OCI-LY1 (cell line): ENCODE results near the gene BAIAP3.

Experiments used
- EZH2 ChIP-seq: fragments of 200-600 bp; sonication (generic), shearing (Covaris generic); IDR thresholded peaks from 2 replicates; pipeline ENCODE4 v1.8.0; 2017; ENCODE audit warnings: borderline replicate concordance, mixed run types, mild to moderate bottlenecking, antibody characterized with exemption, low read length, moderate library complexity, mixed read lengths
- TF ChIP-seq, protein P1 (sequence below): fragments of 200-600 bp; sonication (generic), shearing (Covaris generic); IDR thresholded peaks from 2 replicates; pipeline ENCODE4 v1.5.1; 2017; ENCODE audit warnings: mild to moderate bottlenecking, antibody characterized with exemption, low read length, moderate library complexity, mixed read lengths

DNA sequence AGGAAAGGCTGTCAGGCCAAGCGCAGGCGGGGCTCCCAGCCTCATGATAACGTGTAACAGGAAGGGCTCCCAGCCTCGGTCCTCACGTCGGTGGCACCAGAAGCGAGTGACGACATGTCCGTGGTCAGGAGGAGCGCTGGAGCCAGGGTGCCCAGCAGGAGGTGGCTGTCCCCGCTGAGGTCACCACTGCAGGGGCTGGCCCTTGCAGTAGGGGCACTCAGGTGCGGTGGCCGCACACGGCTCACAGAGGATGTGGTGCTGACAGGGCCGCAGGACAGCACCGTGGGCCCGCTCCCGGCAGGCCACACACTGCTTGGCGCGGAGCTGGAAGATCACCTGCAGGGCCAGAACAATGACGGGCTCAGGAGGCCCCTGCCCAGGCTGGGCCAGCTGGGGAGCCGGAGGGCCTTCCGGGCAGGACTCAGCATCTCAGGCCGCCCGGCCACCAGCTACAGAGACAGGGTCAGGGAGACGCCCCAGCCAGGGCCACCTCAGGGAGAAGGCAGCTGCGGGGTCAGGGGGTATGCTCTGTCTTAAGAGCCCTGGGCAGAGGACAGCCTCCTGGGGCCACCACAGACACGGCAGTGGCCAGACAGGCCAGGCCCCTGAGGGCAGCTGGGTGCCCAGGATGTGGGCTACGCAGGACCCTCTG is 32.7 kb downstream of the BAIAP3 start:
- TF ChIP-seq, protein P1, sequence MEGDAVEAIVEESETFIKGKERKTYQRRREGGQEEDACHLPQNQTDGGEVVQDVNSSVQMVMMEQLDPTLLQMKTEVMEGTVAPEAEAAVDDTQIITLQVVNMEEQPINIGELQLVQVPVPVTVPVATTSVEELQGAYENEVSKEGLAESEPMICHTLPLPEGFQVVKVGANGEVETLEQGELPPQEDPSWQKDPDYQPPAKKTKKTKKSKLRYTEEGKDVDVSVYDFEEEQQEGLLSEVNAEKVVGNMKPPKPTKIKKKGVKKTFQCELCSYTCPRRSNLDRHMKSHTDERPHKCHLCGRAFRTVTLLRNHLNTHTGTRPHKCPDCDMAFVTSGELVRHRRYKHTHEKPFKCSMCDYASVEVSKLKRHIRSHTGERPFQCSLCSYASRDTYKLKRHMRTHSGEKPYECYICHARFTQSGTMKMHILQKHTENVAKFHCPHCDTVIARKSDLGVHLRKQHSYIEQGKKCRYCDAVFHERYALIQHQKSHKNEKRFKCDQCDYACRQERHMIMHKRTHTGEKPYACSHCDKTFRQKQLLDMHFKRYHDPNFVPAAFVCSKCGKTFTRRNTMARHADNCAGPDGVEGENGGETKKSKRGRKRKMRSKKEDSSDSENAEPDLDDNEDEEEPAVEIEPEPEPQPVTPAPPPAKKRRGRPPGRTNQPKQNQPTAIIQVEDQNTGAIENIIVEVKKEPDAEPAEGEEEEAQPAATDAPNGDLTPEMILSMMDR = no peak
- no peak for TF ChIP-seq EZH2
